Colonic mucosa (tissue), 4 donors: ENCODE results near the gene C1QTNF8. TPM values are rescaled to one million over a fixed set of nuclear protein-coding genes. Genes with fewer than 3 reads are reported as not detected.

Source experiments
- DNase-seq: peaks from one replicate; pipeline ENCODE4 v3.0.0-alpha.2; 2020
- H3K27ac ChIP-seq: fragments of 200-600 bp; one replicate; pipeline ENCODE4 v1.8.0; 2021
- H3K27me3 ChIP-seq: fragments of 200-600 bp; one replicate; pipeline ENCODE4 v1.8.0; 2021
- H3K36me3 ChIP-seq: fragments of 200-600 bp; one replicate; pipeline ENCODE4 v1.8.0; 2021
- H3K4me1 ChIP-seq: fragments of 200-600 bp; one replicate; pipeline ENCODE4 v1.8.0; 2021; ENCODE audit warnings: mild to moderate bottlenecking
- H3K4me3 ChIP-seq: fragments of 200-600 bp; one replicate; pipeline ENCODE4 v1.8.0; 2021
- H3K9ac ChIP-seq, 2 donors: one replicate each; pipeline ENCODE4 v1.7.0; 2013; ENCODE audit warnings: control low read depth in 2 of 2, low read depth in 2 of 2, low read length in 2 of 2
- H3K9me3 ChIP-seq: fragments of 200-600 bp; one replicate; pipeline ENCODE4 v1.8.0; 2021
- CTCF ChIP-seq: fragments of 200-600 bp; IDR thresholded peaks from one replicate; pipeline ENCODE4 v1.8.0; 2022; ENCODE audit warnings: antibody characterized with exemption, mild to moderate bottlenecking
- intact Hi-C: fragments of 100-400 bp; cut with DNase I; formaldehyde crosslinking; loops from one replicate; pipeline ENCODE4 v1.14.1; 2022
- total RNA-seq, 2 donors: library from RNA; stranded (reverse); fragmentation: NEBNext Ultra II Directional in 1 of 2; extraction: Animal tissue kit (Norgen Biotek cat#: 25700) in 1 of 2; gene quantifications; one replicate each; pipeline ENCODE4 v1.2.1, GENCODE V29; 2021
- donor health status: healthy.
- donor health status: DM: no; HTN: no; CAD: no.
- donor health status: DM: no; HTN: no; CAD: no.

The C1QTNF8 gene
- total RNA-seq, 2 donors from 2014 or later, result not detected

- intact Hi-C loops, result no loop called here
- no peak for TF ChIP-seq CTCF
- H3K27me3 ChIP-seq, result peaks cover 6% of the 10 kb centered on the region
Measured at GRCh38 chr16:1061769-1062505, 34.1 kb downstream of the C1QTNF8 start.

GRCh38 chr16:1060416-1061340 lies 35.4 kb downstream of the C1QTNF8 start:
- TF ChIP-seq CTCF, result no peak
- Histone ChIP-seq H3K27me3 (peaks cover under 1% of the 10 kb centered on the region), H3K36me3 (no peaks in the 10 kb centered on the region), H3K9me3 (no peaks in the 10 kb centered on the region), H3K27ac (no peak overlapping the region), H3K4me3 (no peak overlapping the region), H3K9ac (no peak overlapping the region), H3K4me1 (no peaks in the 10 kb centered on the region)
- intact Hi-C loops, result no loop called here
- DNase-seq, result no peak

More at GRCh38 chr16:1061769-1062505, 34.1 kb downstream of the C1QTNF8 start:
- H3K27ac ChIP-seq, result no peak overlapping the region
- no peaks in the 10 kb centered on the region for H3K36me3 ChIP-seq
- no peak overlapping the region for H3K9ac ChIP-seq
- H3K4me1 ChIP-seq, result no peaks in the 10 kb centered on the region
- H3K9me3 ChIP-seq, result no peaks in the 10 kb centered on the region
- no peak for DNase-seq
- H3K4me3 ChIP-seq, result no peak overlapping the region

- intact Hi-C loops, result loop anchor here (5.0 kb wide), 1 partner anchor 347 kb away; no protein-coding TSS in a partner anchor
- no peaks in the 10 kb centered on the region for H3K27me3 ChIP-seq
- H3K4me3 ChIP-seq, result no peak overlapping the region
- no peaks in the 10 kb centered on the region for H3K36me3 ChIP-seq
- H3K4me1 ChIP-seq, result no peaks in the 10 kb centered on the region
- no peak overlapping the region for H3K9ac ChIP-seq
- TF ChIP-seq CTCF, result no peak
- no peak for DNase-seq
- H3K27ac ChIP-seq, result no peak overlapping the region
- H3K9me3 ChIP-seq, result no peaks in the 10 kb centered on the region
Measured at GRCh38 chr16:1059310-1059709, 36.7 kb downstream of the C1QTNF8 start.

- no peak overlapping the region for H3K27ac ChIP-seq
- H3K36me3 ChIP-seq, result no peaks in the 10 kb centered on the region
- no peak for DNase-seq
- no peak overlapping the region for H3K9ac ChIP-seq
- no peaks in the 10 kb centered on the region for H3K27me3 ChIP-seq
- no peaks in the 10 kb centered on the region for H3K4me1 ChIP-seq
- H3K4me3 ChIP-seq, result no peak overlapping the region
- H3K9me3 ChIP-seq, result no peaks in the 10 kb centered on the region
- no peak for TF ChIP-seq CTCF
- intact Hi-C loops, result loop anchor here (5.0 kb wide), 1 partner anchor 346 kb away; no protein-coding TSS in a partner anchor
Measured at GRCh38 chr16:1058216-1058615, 37.8 kb downstream of the C1QTNF8 start.

GRCh38 chr16:1057252-1057932 lies 38.7 kb downstream of the C1QTNF8 start:
- DNase-seq, result peak; percentile 51
- no peaks in the 10 kb centered on the region for H3K27me3 ChIP-seq
- intact Hi-C loops, result loop anchor here (2.0 to 5.0 kb wide), 2 partner anchors 43 to 345 kb away; no protein-coding TSS in a partner anchor
- no peak overlapping the region for H3K9ac ChIP-seq
- no peaks in the 10 kb centered on the region for H3K36me3 ChIP-seq
- H3K9me3 ChIP-seq, result no peaks in the 10 kb centered on the region
- TF ChIP-seq CTCF, result peak; percentile 93
- H3K27ac ChIP-seq, result no peak overlapping the region
- no peaks in the 10 kb centered on the region for H3K4me1 ChIP-seq
- no peak overlapping the region for H3K4me3 ChIP-seq
